Karpas-422 (cell line): ENCODE results near the gene LPP. TPM values are rescaled to one million over a fixed set of nuclear protein-coding genes. Genes with fewer than 3 reads are reported as not detected.
"Not testable (repeated sequence)": the region's sequence is repeated elsewhere in the genome, so short reads cannot be mapped to it uniquely, and the experiment has no call there.

Experiments
- DNase-seq: peaks from one replicate; pipeline ENCODE4 v3.0.0-alpha.2; 2015
- H2AFZ ChIP-seq: fragments of 200-600 bp; sonication (generic); 2 replicates; pipeline ENCODE4 v1.6.1; 2014; ENCODE audit warnings: antibody characterized with exemption, low read length, mixed read lengths
- H3K27ac ChIP-seq: fragments of 200-600 bp; sonication (generic); 2 replicates; pipeline ENCODE4 v1.5.1; 2014; ENCODE audit warnings: mild to moderate bottlenecking, low read length, moderate library complexity
- H3K27me3 ChIP-seq: fragments of 200-600 bp; sonication (generic); 2 replicates; pipeline ENCODE4 v1.6.1; 2014; ENCODE audit warnings: low read length, mixed read lengths
- H3K36me3 ChIP-seq: fragments of 200-600 bp; sonication (generic); 2 replicates; pipeline ENCODE4 v1.6.1; 2014; ENCODE audit warnings: low read length, mixed read lengths; ENCODE audit not compliant: insufficient read depth
- H3K4me1 ChIP-seq: fragments of 200-600 bp; sonication (generic); 2 replicates; pipeline ENCODE4 v1.6.1; 2014; ENCODE audit warnings: mild to moderate bottlenecking, low read length, mixed read lengths
- H3K4me2 ChIP-seq: fragments of 200-600 bp; sonication (generic); 2 replicates; pipeline ENCODE4 v1.6.1; 2014; ENCODE audit warnings: low read length, low read depth, mild to moderate bottlenecking; ENCODE audit not compliant: poor library complexity, severe bottlenecking
- H3K4me3 ChIP-seq: fragments of 200-600 bp; sonication (generic); 2 replicates; pipeline ENCODE4 v1.5.1; 2014; ENCODE audit warnings: mild to moderate bottlenecking, antibody characterized with exemption, low read length, mixed read lengths
- H3K79me2 ChIP-seq: fragments of 200-600 bp; sonication (generic); 2 replicates; pipeline ENCODE4 v1.6.1; 2014; ENCODE audit warnings: mild to moderate bottlenecking, low read length, mixed read lengths
- H3K9ac ChIP-seq: fragments of 200-600 bp; sonication (generic); 2 replicates; pipeline ENCODE4 v1.6.0; 2014; ENCODE audit warnings: low read length
- H3K9me2 ChIP-seq: fragments of 200-600 bp; sonication (generic), shearing (Covaris generic); replicated peaks from 2 replicates; pipeline ENCODE4 v1.6.0; 2014; ENCODE audit warnings: mild to moderate bottlenecking, low read length, moderate library complexity; ENCODE audit not compliant: insufficient read depth
- H3K9me3 ChIP-seq: fragments of 300-700, 200-600 bp; sonication (generic); 2 replicates; pipeline ENCODE4 v1.6.1; 2014; ENCODE audit warnings: low read length, mixed read lengths
- H4K20me1 ChIP-seq: fragments of 200-600 bp; sonication (generic); 2 replicates; pipeline ENCODE4 v1.6.1; 2014; ENCODE audit warnings: mild to moderate bottlenecking, antibody characterized with exemption, low read length, low read depth; ENCODE audit not compliant: insufficient read depth
- total RNA-seq: library from RNA; depleted of rRNA; stranded (reverse); fragments of >200 nt; shearing (Covaris generic); gene quantifications from 2 replicates; pipeline ENCODE4 v1.2.3, GENCODE V29; 2014; ENCODE audit warnings: low replicate concordance

LPP gene
- total RNA-seq, 1 experiment from 2014 or later = 88.5 TPM

DNA sequence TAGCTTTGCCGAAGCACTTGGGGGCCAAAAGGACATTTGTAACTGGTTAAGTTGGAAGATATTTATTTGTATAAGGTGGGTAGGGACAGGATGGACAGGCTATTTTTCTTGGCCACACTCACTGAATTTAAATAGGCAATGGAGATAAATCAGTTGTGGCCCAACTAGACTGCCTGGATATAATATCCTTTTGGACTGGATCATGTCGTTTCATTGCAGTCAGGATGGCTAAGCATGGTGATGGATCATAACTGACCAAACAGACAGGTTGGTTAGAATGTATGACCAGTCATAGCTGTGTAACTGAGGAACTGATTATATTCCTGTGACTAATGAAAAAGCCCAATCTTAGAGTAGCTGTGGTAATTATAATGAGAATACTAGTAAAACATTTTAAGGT is 284.0 kb downstream of the LPP start:
- Histone ChIP-seq H2AFZ (no peak overlapping the region), H3K4me3 (no peak overlapping the region), H3K79me2 (no peaks in the 10 kb centered on the region), H3K27ac (no peak overlapping the region), H3K4me2 (no peak overlapping the region), H3K27me3 (no peaks in the 10 kb centered on the region), H3K36me3 (no peaks in the 10 kb centered on the region), H3K9me3 (no peaks in the 10 kb centered on the region), H3K9ac (no peak overlapping the region), H3K4me1 (peaks cover 23% of the 10 kb centered on the region), H3K9me2 (no peaks in the 10 kb centered on the region), H4K20me1 (no peaks in the 10 kb centered on the region; the same call in 1 of the 2 replicates)
- DNase-seq = no peak

DNA sequence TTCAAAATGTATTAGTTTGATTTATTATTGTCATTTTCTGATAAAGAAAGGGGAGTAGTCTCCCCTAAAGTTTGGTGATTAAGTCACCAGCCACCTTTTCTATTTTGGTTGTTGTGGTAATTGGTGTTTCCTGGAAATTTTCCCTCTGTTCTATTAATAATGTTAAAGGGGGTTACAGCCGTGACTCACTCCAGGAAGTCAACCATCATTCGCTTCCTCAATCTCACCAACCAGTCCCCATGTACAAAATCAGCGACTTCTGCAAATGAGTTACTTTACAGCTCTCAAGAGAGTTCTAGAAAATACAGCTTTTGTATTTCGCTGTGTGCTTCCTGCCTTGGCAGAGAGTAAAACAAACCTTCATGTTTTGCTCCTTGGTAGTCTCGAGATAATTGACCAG is 285.1 kb downstream of the LPP start:
- Histone ChIP-seq H3K9ac (no peak overlapping the region), H3K4me3 (no peak overlapping the region), H3K4me1 (peaks cover 18% of the 10 kb centered on the region)

DNA sequence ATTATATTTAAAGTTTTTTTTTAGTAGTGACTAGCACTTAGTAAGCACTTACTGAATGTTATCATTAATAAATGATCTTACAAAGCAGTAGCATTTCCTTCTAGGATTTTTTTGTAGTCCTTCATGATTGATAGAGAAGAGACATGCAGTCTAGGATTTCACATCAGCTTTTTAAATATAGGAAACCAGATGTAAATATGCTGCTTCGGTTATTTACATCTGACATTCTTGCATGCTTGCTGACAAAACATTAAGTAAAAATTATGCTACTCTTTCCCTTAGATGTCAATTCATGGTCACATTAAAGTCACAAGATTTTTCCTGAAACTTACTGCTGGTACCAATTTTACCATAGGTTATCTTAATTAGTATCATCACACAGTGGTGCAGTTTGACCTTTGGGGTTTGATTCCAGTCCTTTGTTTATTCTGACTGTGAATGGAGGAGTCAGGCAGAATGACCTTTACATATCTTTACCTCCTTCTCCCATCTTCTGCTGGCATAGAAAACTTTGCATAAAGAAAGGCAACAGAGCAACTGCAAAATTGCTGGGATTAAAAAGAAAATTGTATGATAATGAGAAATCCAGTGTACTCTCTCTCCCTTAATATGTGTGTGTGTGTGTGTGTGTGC is 286.5 kb downstream of the LPP start:
- H3K9ac ChIP-seq = no peak overlapping the region

More for the DNA sequence above, 285.1 kb downstream of the LPP start:
- H3K4me2 ChIP-seq = peak overlapping the region; percentile 32
- H3K27ac ChIP-seq = no peak overlapping the region
- no peak overlapping the region for H2AFZ ChIP-seq
- H3K36me3 ChIP-seq = no peaks in the 10 kb centered on the region
- no peaks in the 10 kb centered on the region for H3K9me2 ChIP-seq
- peak; percentile 82 for DNase-seq
- no peaks in the 10 kb centered on the region for H3K79me2 ChIP-seq
- no peaks in the 10 kb centered on the region for H3K27me3 ChIP-seq
- H4K20me1 ChIP-seq = no peaks in the 10 kb centered on the region; the same call in 1 of the 2 replicates
- H3K9me3 ChIP-seq = no peaks in the 10 kb centered on the region

DNA sequence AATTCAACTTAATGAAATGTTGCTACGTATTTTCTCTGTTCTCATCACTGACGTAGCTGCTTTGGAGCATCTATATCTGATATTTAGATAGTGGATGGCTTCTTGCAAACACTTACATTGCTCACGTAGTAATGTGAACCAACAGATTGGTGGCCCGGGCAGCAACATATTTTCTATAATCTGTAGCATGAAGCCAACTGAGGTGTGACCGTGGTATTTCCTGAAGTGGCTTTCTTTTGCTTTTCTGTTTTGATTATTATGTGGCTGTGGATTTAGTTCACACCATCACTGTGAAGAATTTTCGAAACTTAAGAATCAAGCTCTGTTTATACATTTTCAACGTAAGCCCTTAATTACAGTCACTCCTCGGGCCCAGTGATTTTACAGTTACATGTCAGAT is 288.5 kb downstream of the LPP start:
- Histone ChIP-seq H3K9me2 (no peaks in the 10 kb centered on the region), H3K79me2 (no peaks in the 10 kb centered on the region), H2AFZ (no peak overlapping the region), H3K27me3 (no peaks in the 10 kb centered on the region), H4K20me1 (no peaks in the 10 kb centered on the region; the same call in 1 of the 2 replicates), H3K27ac (no peak overlapping the region), H3K4me2 (no peak overlapping the region), H3K36me3 (no peaks in the 10 kb centered on the region), H3K9me3 (no peaks in the 10 kb centered on the region), H3K4me1 (peaks cover 29% of the 10 kb centered on the region), H3K4me3 (no peak overlapping the region), H3K9ac (no peak overlapping the region)
- DNase-seq = no peak

More for the DNA sequence above, 286.5 kb downstream of the LPP start:
- DNase-seq = no peak
- Histone ChIP-seq H3K27ac (no peak overlapping the region), H2AFZ (no peak overlapping the region), H3K4me1 (peaks cover 18% of the 10 kb centered on the region), H3K9me3 (no peaks in the 10 kb centered on the region), H4K20me1 (no peaks in the 10 kb centered on the region; the same call in 1 of the 2 replicates), H3K9me2 (no peaks in the 10 kb centered on the region), H3K4me3 (no peak overlapping the region), H3K79me2 (no peaks in the 10 kb centered on the region), H3K36me3 (no peaks in the 10 kb centered on the region), H3K27me3 (no peaks in the 10 kb centered on the region), H3K4me2 (no peak overlapping the region)

DNA sequence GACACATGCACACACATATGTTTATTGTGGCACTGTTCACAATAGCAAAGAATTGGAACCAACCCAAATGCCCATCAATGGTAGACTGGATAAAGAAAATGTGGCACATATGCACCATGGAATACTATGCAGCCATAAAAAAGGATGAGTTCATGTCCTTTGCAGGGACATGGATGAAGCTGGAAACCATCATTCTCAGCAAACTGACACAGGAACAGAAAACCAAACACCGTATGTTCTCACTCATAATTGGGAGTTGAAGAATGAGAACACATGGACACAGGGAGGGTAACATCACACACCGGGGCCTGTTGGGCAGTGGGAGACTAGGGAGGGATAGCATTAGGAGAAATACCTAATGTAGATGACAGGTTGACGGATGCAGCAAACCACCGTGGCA is 291.2 kb downstream of the LPP start:
- H3K27me3 ChIP-seq, H3K9ac ChIP-seq, H3K79me2 ChIP-seq, H4K20me1 ChIP-seq, H3K4me3 ChIP-seq, H3K36me3 ChIP-seq, DNase-seq, H3K9me3 ChIP-seq, H3K4me2 ChIP-seq, H3K27ac ChIP-seq, H2AFZ ChIP-seq, H3K9me2 ChIP-seq: not testable (repeated sequence)
- peaks cover 10% of the 10 kb centered on the region for H3K4me1 ChIP-seq

DNA sequence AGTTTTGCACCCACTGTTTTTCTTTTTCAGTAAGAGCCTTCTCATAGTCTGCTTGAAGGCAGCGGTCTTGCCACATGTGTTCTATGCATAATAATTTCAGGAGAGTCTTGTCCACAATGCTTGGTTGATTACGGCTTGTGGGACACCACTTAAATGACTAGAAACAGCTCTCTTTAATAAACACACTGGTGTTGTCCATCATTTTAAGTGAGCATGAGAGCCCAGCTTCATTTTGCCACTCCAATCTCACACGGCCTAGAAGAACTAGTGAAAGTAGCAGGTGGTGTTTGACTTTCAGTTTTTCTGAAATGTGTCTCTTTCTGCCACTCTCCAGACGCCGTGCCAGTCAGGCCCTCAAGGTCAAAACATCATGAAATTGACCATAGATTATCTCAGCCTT is 292.1 kb downstream of the LPP start:
- Histone ChIP-seq H3K27ac (no peak overlapping the region), H3K9me3 (no peaks in the 10 kb centered on the region), H2AFZ (no peak overlapping the region), H3K9me2 (no peaks in the 10 kb centered on the region), H3K36me3 (no peaks in the 10 kb centered on the region), H4K20me1 (no peaks in the 10 kb centered on the region), H3K4me2 (no peak overlapping the region), H3K4me1 (peaks cover 10% of the 10 kb centered on the region), H3K9ac (no peak overlapping the region), H3K27me3 (no peaks in the 10 kb centered on the region), H3K79me2 (no peaks in the 10 kb centered on the region), H3K4me3 (no peak overlapping the region)
- DNase-seq = no peak

DNA sequence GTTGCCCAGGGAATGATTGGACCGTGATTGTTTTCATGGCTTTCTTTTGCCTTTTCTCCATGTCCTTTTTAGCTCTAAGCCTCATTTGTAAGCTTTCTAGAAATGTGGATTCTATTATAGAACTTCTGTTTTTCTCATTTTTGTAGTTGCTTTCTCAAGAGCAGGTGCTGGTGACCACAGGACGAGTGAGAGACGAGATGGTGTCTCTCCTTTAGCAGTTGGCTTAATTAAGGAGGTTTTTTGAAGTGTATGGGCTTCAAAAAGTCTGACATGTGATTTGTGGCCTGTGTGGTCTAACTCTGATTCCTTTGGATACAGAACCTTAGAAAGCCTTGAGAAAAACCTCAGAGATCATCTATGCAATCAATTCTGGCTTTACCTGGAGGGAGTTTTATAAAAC is 292.8 kb downstream of the LPP start:
- no peak for DNase-seq
- Histone ChIP-seq H3K79me2 (no peaks in the 10 kb centered on the region), H4K20me1 (no peaks in the 10 kb centered on the region), H3K9me3 (no peaks in the 10 kb centered on the region), H2AFZ (no peak overlapping the region), H3K4me2 (no peak overlapping the region), H3K27ac (no peak overlapping the region), H3K36me3 (no peaks in the 10 kb centered on the region), H3K4me3 (no peak overlapping the region), H3K27me3 (no peaks in the 10 kb centered on the region), H3K9me2 (no peaks in the 10 kb centered on the region), H3K4me1 (peaks cover 10% of the 10 kb centered on the region), H3K9ac (no peak overlapping the region)

DNA sequence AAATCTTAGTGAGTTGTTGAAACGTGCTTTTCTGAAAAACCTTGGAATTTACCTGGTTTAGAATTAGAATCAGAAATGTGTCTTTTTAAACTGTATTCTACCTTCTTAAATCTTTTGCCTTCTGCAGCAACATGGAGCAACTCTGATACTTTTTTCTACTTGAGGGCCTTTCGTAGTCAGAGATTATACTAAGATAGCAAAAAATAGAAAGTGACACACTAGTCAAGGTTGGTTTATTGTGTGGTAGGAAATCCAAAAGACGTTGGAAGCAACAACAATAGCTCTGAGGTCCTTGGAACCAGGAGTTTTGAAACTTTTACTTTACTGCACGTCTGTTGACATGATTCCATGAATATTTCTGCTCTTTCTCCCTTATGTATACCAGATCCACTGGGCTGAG is 294.9 kb downstream of the LPP start:
- no peak overlapping the region for H3K4me2 ChIP-seq

More for the DNA sequence above, 294.9 kb downstream of the LPP start:
- H3K27ac ChIP-seq = no peak overlapping the region
- no peaks in the 10 kb centered on the region for H3K9me3 ChIP-seq
- no peaks in the 10 kb centered on the region for H3K79me2 ChIP-seq
- no peaks in the 10 kb centered on the region for H4K20me1 ChIP-seq
- H3K4me3 ChIP-seq = no peak overlapping the region
- H3K4me1 ChIP-seq = peaks cover 20% of the 10 kb centered on the region
- no peak for DNase-seq
- no peaks in the 10 kb centered on the region for H3K9me2 ChIP-seq
- no peak overlapping the region for H3K9ac ChIP-seq
- H3K27me3 ChIP-seq = no peaks in the 10 kb centered on the region
- no peak overlapping the region for H2AFZ ChIP-seq
- no peaks in the 10 kb centered on the region for H3K36me3 ChIP-seq
